Measurements from ENCODE around the gene OR2L3. TPM values are rescaled to one million over a fixed set of nuclear protein-coding genes. Genes with fewer than 3 reads are reported as not detected.

Gene OR2L3
- total and polyA plus RNA-seq, 2 of the 4 experiments (the other 2 are of a cell fraction): not detected

DNA sequence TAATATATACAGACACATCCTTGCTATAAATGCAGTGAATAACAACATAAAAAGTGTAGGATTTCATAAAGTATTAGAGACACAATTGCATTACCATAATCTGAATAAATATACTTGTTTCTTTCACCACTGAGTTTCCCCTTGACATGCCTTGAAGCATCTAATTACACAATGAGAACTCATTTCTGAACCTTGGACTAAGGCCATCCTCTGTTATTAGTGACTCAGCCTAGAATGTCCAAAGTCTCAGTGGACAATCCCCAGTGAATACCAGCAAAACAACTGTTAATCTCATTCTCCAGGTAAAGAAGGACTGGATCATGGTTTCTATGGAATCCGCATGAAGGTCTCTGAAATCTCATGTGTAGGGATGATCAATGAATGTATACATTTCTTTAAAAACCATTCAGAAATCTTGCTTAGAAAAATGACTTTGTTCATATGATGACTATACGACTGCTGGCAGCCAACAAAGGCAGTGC is 33.4 kb upstream of the OR2L3 start, which contains the start of gene OR2L5:
Gene OR2L5 (plus strand): TSS at position 432 of the 482 bp plus-strand sequence. CDS start 8,288 bp downstream, outside the sequence.
- Histone ChIP-seq H3K9me1 (ENCODE audit: insufficient read depth, low read length) (no peaks in the 10 kb centered on the region), H2BK20ac (ENCODE audit: low read depth, low read length) (no peak within 1 kb of the TSS), H3K27ac (ENCODE audit: insufficient read depth, low read length) (no peak within 1 kb of the TSS), H2AK9ac (replicated peaks; ENCODE audit: low read depth, low read length, poor library complexity) (no peak within 1 kb of the TSS), H4K91ac (ENCODE audit: insufficient read depth, low read depth, low read length) (no peak within 1 kb of the TSS), H3K79me1 (ENCODE audit: low read depth in 1 of 2, low read length in 2 of 2) (no peaks in the 10 kb centered on the region), H3K9ac (ENCODE audit: low read depth, low read length) (no peak within 1 kb of the TSS), H2AFZ (replicated peaks; ENCODE audit: low read length, poor library complexity) (no peak within 1 kb of the TSS), H3K56ac (ENCODE audit: extremely low read depth, insufficient read depth, low read length) (no peak within 1 kb of the TSS), H3K4ac (ENCODE audit: low read depth, low read length) (no peak within 1 kb of the TSS), H3K27me3 (ENCODE audit: control insufficient read depth, insufficient read depth, low read length) (no peaks in the 10 kb centered on the region), H3K23ac (ENCODE audit: low read depth, low read length) (no peak within 1 kb of the TSS), H3K4me2 (ENCODE audit: low read depth, low read length) (no peak within 1 kb of the TSS), H4K20me1 (ENCODE audit: insufficient read depth, low read length) (no peaks in the 10 kb centered on the region), H3K4me3 (ENCODE audit: insufficient read depth, low read depth, low read length) (no peak within 1 kb of the TSS), H2BK15ac (ENCODE audit: low read depth, low read length) (no peak within 1 kb of the TSS), H2BK120ac (ENCODE audit: low read depth, low read length) (no peak within 1 kb of the TSS), H3K14ac (replicated peaks; ENCODE audit: low read depth, low read length) (no peak within 1 kb of the TSS), H4K8ac (ENCODE audit: low read depth in 2 of 2, low read length in 2 of 2) (no peak within 1 kb of the TSS), H3K18ac (ENCODE audit: low read depth, low read length) (no peak within 1 kb of the TSS), H2BK5ac (ENCODE audit: low read depth, low read length, poor library complexity, severe bottlenecking) (no peak within 1 kb of the TSS), H2AK5ac (ENCODE audit: low read depth, low read length) (no peak within 1 kb of the TSS), H3K4me1 (ENCODE audit: control insufficient read depth, insufficient read depth, low read length) (no peaks in the 10 kb centered on the region), H3K9me3 (ENCODE audit: control insufficient read depth, insufficient read depth, low read length) (peaks cover 6% of the 10 kb centered on the region), H3K36me3 (ENCODE audit: control insufficient read depth, insufficient read depth, low read length) (no peaks in the 10 kb centered on the region), H4K5ac (ENCODE audit: low read depth, low read length) (no peak within 1 kb of the TSS)
- DNase-seq: no peak
- no peak for ATAC-seq (ENCODE audit: low read depth)
- TF ChIP-seq FOS (IDR thresholded peaks at IDR 0.05; ENCODE audit: low read depth, low read length) (no peak), MAZ (IDR thresholded peaks at IDR 0.05; ENCODE audit: borderline replicate concordance, low read depth, low read length) (no peak), POLR2A (IDR thresholded peaks at IDR 0.05; ENCODE audit: low read depth, low read length) (no peak), MAFK (IDR thresholded peaks at IDR 0.05; ENCODE audit: low read depth, low read length) (no peak), MXI1 (IDR thresholded peaks at IDR 0.05; ENCODE audit: borderline replicate concordance, low read depth, low read length) (no peak), RAD21 (IDR thresholded peaks at IDR 0.05; ENCODE audit: low read length) (no peak), RFX5 (IDR thresholded peaks at IDR 0.05; ENCODE audit: low read depth, low read length) (no peak), NFE2L2 (IDR thresholded peaks at IDR 0.05; ENCODE audit: low read depth, low read length) (no peak), CHD1 (IDR thresholded peaks at IDR 0.05; ENCODE audit: low read depth, low read length) (no peak), BHLHE40 (IDR thresholded peaks at IDR 0.05; ENCODE audit: low read depth, low read length) (no peak), RCOR1 (IDR thresholded peaks at IDR 0.05; ENCODE audit: insufficient replicate concordance, low read length) (no peak), CEBPB (IDR thresholded peaks at IDR 0.05; ENCODE audit: low read depth, low read length) (no peak)
- TF ChIP-seq, protein P1, sequence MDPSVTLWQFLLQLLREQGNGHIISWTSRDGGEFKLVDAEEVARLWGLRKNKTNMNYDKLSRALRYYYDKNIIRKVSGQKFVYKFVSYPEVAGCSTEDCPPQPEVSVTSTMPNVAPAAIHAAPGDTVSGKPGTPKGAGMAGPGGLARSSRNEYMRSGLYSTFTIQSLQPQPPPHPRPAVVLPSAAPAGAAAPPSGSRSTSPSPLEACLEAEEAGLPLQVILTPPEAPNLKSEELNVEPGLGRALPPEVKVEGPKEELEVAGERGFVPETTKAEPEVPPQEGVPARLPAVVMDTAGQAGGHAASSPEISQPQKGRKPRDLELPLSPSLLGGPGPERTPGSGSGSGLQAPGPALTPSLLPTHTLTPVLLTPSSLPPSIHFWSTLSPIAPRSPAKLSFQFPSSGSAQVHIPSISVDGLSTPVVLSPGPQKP (IDR thresholded peaks at IDR 0.05; ENCODE audit: borderline replicate concordance, low read depth, low read length): no peak
- TF ChIP-seq, protein P2, sequence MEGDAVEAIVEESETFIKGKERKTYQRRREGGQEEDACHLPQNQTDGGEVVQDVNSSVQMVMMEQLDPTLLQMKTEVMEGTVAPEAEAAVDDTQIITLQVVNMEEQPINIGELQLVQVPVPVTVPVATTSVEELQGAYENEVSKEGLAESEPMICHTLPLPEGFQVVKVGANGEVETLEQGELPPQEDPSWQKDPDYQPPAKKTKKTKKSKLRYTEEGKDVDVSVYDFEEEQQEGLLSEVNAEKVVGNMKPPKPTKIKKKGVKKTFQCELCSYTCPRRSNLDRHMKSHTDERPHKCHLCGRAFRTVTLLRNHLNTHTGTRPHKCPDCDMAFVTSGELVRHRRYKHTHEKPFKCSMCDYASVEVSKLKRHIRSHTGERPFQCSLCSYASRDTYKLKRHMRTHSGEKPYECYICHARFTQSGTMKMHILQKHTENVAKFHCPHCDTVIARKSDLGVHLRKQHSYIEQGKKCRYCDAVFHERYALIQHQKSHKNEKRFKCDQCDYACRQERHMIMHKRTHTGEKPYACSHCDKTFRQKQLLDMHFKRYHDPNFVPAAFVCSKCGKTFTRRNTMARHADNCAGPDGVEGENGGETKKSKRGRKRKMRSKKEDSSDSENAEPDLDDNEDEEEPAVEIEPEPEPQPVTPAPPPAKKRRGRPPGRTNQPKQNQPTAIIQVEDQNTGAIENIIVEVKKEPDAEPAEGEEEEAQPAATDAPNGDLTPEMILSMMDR (conservative IDR thresholded peaks at IDR 0.05; ENCODE audit: low read depth, low read length): no peak
- no CpG with 5 or more reads among the region's 2 CpGs for WGBS, 2 experiments (ENCODE audit: extremely low coverage in 2 of 2, insufficient read length in 1 of 2)
- ChIA-PET CTCF (no interaction called here), POLR2A (ENCODE audit: unreplicated experiment) (no interaction called here)
- intact Hi-C loops (cut with micrococcal nuclease) (no loop called here), dilution Hi-C loops (cut with HindIII; ENCODE audit: low sequenced_read_pairs, unreplicated experiment) (no loop called here), in situ Hi-C loops (cut with MboI; ENCODE audit: low sequenced_read_pairs) (no loop called here)
- BruUV-seq (replicated peaks): no TSS peak

All from IMR-90 (cell line).